ENCODE results near the gene MCM3. TPM values are rescaled to one million over a fixed set of nuclear protein-coding genes. Genes with fewer than 3 reads are reported as not detected.

MCM3 gene
- total RNA-seq, 1 donor from 2014 or later: 20.1 TPM

DNA sequence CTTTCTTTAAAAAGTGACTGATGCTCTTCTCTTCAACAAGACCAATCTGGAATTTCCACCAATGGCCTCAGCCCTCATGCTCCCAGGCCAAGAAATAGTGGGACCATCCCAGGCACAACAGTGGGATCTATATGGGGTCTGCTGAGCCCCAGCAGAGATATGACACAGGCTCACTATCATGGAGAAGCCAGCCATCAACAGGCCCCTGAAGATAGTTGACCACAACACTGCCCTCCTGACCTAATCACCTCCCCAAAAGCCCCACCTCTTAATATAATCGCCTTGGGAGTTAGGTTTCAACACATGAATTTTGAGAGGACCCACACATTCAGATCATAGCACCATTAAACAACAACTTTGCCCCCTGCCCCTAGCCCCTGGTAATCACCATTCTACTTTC, 16.8 kb upstream of the MCM3 start:
- intact Hi-C loops (cut with micrococcal nuclease): no loop called here
- Histone ChIP-seq H3K4me3 (no peak overlapping the region), H3K36me3 (no peaks in the 10 kb centered on the region), H3K4me1 (peaks cover 15% of the 10 kb centered on the region), H3K27ac (replicated peaks) (no peak overlapping the region), H3K27me3 (ENCODE audit: low read depth) (no peaks in the 10 kb centered on the region), H3K9me3 (replicated peaks) (no peaks in the 10 kb centered on the region)
- TF ChIP-seq, protein P1, sequence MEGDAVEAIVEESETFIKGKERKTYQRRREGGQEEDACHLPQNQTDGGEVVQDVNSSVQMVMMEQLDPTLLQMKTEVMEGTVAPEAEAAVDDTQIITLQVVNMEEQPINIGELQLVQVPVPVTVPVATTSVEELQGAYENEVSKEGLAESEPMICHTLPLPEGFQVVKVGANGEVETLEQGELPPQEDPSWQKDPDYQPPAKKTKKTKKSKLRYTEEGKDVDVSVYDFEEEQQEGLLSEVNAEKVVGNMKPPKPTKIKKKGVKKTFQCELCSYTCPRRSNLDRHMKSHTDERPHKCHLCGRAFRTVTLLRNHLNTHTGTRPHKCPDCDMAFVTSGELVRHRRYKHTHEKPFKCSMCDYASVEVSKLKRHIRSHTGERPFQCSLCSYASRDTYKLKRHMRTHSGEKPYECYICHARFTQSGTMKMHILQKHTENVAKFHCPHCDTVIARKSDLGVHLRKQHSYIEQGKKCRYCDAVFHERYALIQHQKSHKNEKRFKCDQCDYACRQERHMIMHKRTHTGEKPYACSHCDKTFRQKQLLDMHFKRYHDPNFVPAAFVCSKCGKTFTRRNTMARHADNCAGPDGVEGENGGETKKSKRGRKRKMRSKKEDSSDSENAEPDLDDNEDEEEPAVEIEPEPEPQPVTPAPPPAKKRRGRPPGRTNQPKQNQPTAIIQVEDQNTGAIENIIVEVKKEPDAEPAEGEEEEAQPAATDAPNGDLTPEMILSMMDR (IDR thresholded peaks at IDR 0.05; ENCODE audit: borderline replicate concordance): no peak
- DNase-seq: no peak

DNA sequence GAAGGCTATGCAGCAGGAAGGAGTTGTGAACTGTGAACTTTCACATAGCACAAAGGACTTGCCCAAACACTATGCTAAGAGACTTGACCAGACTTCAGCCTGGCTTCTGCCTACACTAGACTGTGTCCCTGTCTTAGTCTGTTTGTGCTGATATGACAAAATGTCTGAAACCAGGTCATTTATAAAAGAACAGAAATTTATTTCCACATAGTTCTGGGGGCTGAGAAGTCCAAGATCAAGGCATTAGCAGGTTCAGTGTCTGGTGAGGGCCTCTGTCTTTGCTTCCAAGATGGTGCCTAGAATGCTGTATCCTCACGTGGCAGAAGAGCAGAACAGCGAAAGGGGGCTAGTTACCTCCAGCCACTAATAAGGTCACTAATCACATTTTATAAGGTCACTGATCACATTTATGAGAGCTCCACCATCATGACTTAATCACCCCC, 16.0 kb upstream of the MCM3 start:
- no peaks in the 10 kb centered on the region for H3K27me3 ChIP-seq (ENCODE audit: low read depth)
- no peaks in the 10 kb centered on the region for H3K36me3 ChIP-seq
- H3K4me3 ChIP-seq: no peak overlapping the region
- TF ChIP-seq, protein P1 (IDR thresholded peaks at IDR 0.05; ENCODE audit: borderline replicate concordance): no peak
- H3K9me3 ChIP-seq (replicated peaks): no peaks in the 10 kb centered on the region
- intact Hi-C loops (cut with micrococcal nuclease): no loop called here
- H3K27ac ChIP-seq (replicated peaks): no peak overlapping the region
- peaks cover 12% of the 10 kb centered on the region for H3K4me1 ChIP-seq
- no peak for DNase-seq

DNA sequence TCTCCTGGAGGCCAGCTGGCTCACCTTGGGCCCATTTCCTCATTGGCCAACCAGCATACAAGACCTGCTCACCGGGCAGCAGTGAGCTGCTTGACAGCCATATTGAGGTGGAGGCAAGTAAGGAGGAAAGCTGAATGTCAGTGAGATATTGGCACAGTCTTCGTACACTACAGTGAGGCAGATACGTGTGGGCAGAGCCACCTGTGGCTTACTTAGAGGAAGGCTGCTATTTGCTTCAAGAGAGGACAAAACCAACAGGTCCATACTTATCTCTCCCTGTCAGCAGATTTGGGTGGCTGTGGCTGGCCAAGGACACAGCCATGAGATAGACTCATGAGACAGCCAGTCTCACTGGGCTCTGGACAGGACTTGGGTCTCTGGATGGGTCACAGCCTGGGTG, 15.1 kb upstream of the MCM3 start:
- no peaks in the 10 kb centered on the region for H3K27me3 ChIP-seq (ENCODE audit: low read depth)
- no peak overlapping the region for H3K27ac ChIP-seq (replicated peaks)
- no peak overlapping the region for H3K4me3 ChIP-seq
- TF ChIP-seq, protein P1 (IDR thresholded peaks at IDR 0.05; ENCODE audit: borderline replicate concordance): no peak
- intact Hi-C loops (cut with micrococcal nuclease): no loop called here
- H3K4me1 ChIP-seq: peaks cover 4% of the 10 kb centered on the region
- no peak for DNase-seq
- no peaks in the 10 kb centered on the region for H3K36me3 ChIP-seq
- no peaks in the 10 kb centered on the region for H3K9me3 ChIP-seq (replicated peaks)

DNA sequence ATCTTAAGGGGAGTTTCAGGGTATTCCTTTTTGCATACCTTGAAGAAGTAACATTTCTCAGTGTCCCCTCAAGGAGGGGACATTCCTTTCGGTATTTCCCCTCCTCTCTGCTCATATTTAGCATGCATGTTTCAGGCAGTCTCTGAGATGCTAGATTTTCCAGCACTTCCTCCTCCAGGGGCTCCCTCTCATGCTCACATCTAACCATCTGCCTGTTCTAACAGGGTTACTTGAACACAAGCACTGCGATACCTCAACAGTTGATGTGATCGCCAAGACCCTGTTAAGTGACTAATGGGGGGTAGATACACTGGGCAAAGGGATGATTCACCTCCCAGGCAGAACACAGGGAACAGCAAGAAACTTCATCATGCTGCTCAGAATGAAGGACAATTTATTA, 12.9 kb upstream of the MCM3 start:
- Histone ChIP-seq H3K27me3 (ENCODE audit: low read depth) (no peaks in the 10 kb centered on the region), H3K4me1 (no peaks in the 10 kb centered on the region), H3K9me3 (replicated peaks) (no peaks in the 10 kb centered on the region), H3K4me3 (no peak overlapping the region), H3K36me3 (no peaks in the 10 kb centered on the region), H3K27ac (replicated peaks) (no peak overlapping the region)
- TF ChIP-seq, protein P1 (IDR thresholded peaks at IDR 0.05; ENCODE audit: borderline replicate concordance): no peak
- intact Hi-C loops (cut with micrococcal nuclease): no loop called here
- no peak for DNase-seq

DNA sequence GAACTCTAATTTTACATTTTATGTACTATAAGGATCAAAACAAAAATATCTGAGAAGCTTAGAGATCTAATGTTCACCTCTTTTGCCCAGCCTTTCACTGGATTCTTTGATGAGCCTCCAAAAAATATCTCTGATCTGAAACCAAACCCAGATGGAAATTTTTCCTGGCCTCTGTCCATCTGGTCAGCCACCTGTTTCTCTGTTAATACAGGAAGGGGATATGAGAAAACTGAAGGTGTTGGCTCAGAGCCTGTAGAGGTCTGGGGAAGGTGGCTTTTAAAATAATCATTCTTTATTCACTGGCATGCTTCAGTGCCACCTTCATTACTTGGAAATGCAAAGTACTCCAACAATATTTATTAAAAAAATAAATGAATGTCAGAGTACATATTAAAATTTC, 8.5 kb upstream of the MCM3 start:
- intact Hi-C loops (cut with micrococcal nuclease): no loop called here
- TF ChIP-seq, protein P1 (IDR thresholded peaks at IDR 0.05; ENCODE audit: borderline replicate concordance): no peak
- no peaks in the 10 kb centered on the region for H3K27me3 ChIP-seq (ENCODE audit: low read depth)
- no peaks in the 10 kb centered on the region for H3K9me3 ChIP-seq (replicated peaks)
- DNase-seq: no peak
- no peaks in the 10 kb centered on the region for H3K36me3 ChIP-seq
- no peaks in the 10 kb centered on the region for H3K4me1 ChIP-seq
- H3K4me3 ChIP-seq: no peak overlapping the region
- H3K27ac ChIP-seq (replicated peaks): no peak overlapping the region

DNA sequence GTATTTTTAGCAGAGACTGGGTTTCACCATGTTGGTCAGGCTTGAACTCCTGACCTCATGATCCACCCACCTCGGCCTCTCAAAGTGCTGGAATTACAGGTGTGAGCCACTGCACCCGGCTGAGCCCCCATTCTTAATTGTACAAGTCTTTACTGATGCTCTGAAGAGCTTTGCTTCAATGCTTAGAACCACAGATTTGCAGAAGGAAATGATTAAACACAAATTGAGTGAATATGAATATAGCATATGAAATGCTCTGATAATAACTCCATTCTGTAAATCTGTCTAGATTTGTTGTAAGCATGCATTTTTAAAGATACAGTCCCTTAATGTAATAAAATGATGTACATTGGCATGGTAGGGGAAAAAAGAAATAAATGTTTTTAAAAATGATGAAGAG, 4.3 kb upstream of the MCM3 start:
- H3K27ac ChIP-seq (replicated peaks): no peak overlapping the region
- H3K9me3 ChIP-seq (replicated peaks): no peaks in the 10 kb centered on the region
- H3K27me3 ChIP-seq (ENCODE audit: low read depth): no peaks in the 10 kb centered on the region
- intact Hi-C loops (cut with micrococcal nuclease): loop anchor here (5.0 to 10.0 kb wide), 2 partner anchors 113 to 376 kb away; no protein-coding TSS in a partner anchor
- TF ChIP-seq, protein P1 (IDR thresholded peaks at IDR 0.05; ENCODE audit: borderline replicate concordance): no peak
- H3K4me3 ChIP-seq: no peak overlapping the region
- no peak for DNase-seq
- peaks cover 15% of the 10 kb centered on the region for H3K4me1 ChIP-seq
- no peaks in the 10 kb centered on the region for H3K36me3 ChIP-seq
